Measurements from ENCODE around the gene MSTO1. TPM values are rescaled to one million over a fixed set of nuclear protein-coding genes. Genes with fewer than 3 reads are reported as not detected.
"Not testable (repeated sequence)": the region's sequence is repeated elsewhere in the genome, so short reads cannot be mapped to it uniquely, and the experiment has no call there.

MSTO1 gene
- total and polyA plus RNA-seq, 10 donors, result 19.8 to 60.0 (median 31.2) TPM

DNA sequence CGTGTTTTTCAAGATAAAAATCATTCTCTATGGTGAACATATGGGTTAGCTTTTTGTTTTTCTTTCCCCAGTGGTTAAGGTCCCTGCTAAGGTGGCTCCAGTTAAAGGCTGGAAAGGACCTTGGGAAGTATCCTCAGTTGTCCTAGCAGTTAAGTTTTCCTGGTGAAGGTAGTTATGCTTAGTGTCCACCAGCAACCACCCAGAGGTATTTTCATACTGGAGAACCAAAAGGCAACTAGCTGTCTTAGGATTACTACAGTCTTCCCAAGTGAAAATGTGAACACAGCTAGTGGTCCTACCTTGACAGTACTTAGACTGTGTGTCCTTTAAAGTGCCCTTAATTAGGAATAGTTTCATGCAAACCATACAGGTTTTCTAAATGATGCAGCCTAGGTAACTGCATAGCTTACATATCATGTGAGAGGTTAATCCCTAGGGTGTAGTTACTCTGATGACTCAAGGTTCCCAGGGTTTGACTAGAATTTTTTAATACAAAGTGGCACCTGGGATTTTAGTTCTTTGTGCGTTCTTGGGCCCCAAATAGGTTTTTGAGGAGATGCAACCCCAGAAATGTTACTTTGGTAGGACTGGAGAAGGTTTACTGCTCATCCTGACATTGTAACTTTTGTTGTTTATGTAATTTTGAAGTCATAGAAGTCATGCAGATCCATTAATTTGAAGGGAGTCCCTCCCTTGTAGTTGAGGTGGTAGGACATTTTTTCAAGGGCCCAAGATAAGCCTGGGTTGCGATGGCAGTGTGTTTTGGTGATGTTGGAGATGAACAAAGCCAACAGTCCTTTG, 42.0 kb downstream of the MSTO1 start:
- TF ChIP-seq POLR2AphosphoS5 (IDR thresholded peaks at IDR 0.05) (no peak), POLR2A (IDR thresholded peaks at IDR 0.05) (no peak)
- TF ChIP-seq, protein P1, sequence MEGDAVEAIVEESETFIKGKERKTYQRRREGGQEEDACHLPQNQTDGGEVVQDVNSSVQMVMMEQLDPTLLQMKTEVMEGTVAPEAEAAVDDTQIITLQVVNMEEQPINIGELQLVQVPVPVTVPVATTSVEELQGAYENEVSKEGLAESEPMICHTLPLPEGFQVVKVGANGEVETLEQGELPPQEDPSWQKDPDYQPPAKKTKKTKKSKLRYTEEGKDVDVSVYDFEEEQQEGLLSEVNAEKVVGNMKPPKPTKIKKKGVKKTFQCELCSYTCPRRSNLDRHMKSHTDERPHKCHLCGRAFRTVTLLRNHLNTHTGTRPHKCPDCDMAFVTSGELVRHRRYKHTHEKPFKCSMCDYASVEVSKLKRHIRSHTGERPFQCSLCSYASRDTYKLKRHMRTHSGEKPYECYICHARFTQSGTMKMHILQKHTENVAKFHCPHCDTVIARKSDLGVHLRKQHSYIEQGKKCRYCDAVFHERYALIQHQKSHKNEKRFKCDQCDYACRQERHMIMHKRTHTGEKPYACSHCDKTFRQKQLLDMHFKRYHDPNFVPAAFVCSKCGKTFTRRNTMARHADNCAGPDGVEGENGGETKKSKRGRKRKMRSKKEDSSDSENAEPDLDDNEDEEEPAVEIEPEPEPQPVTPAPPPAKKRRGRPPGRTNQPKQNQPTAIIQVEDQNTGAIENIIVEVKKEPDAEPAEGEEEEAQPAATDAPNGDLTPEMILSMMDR (IDR thresholded peaks at IDR 0.05 in 8 of 11, conservative IDR thresholded peaks at IDR 0.05 in 3 of 11), result no peak
- H3K9me3 ChIP-seq, result peaks cover 0 to 10% (median 3%) of the 10 kb centered on the region in 8 donors
- WGBS, 5 donors, result 65 to 72% (median 67%) methylated on average over 3 of the region's 3 CpGs
- no peaks in the 10 kb centered on the region for H3K36me3 ChIP-seq
- no peaks in the 10 kb centered on the region for H3K27me3 ChIP-seq (replicated peaks in 1 of 7)
- no peak overlapping the region for H3K4me3 ChIP-seq
- H3K4me1 ChIP-seq, result peaks cover 0 to 18% (median 6%) of the 10 kb centered on the region in 6 donors
- no peak overlapping the region for H3K27ac ChIP-seq
- intact Hi-C loops (cut with DNase I; ENCODE audit: low total_unique reads), result no loop called here
- DNase-seq, result no peak

DNA sequence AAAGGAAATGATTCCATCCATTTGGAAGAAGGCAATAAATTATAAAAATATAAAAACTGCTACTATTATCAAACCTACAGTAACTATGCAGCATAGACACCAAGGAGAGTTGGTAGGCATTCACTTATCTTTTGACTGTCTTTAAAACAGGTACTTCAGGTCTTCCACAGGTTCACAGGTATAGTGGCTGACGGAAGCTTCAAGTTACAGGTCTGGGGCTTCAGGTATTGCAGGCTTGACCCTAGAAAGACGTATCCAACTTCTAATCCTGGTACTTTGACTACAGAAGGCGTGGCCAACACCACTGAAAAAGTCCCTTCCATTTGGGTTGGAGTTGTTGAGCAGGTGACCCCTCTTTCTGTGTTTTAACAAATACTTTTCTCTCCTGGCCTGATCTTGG, 42.9 kb downstream of the MSTO1 start:
- intact Hi-C loops (cut with DNase I; ENCODE audit: low total_unique reads), result no loop called here
- TF ChIP-seq POLR2AphosphoS5 (IDR thresholded peaks at IDR 0.05) (no peak), POLR2A (IDR thresholded peaks at IDR 0.05) (no peak)
- TF ChIP-seq, protein P1 (IDR thresholded peaks at IDR 0.05 in 8 of 11, conservative IDR thresholded peaks at IDR 0.05 in 3 of 11), result no peak
- H3K9me3 ChIP-seq, result peaks cover 0 to 10% (median 3%) of the 10 kb centered on the region in 8 donors
- H3K36me3 ChIP-seq, result peaks cover 0 to under 1% (median 0%) of the 10 kb centered on the region in 6 donors
- no peaks in the 10 kb centered on the region for H3K27me3 ChIP-seq (replicated peaks in 1 of 7)
- no peak overlapping the region for H3K27ac ChIP-seq
- WGBS, 5 donors, result 81 to 89% (median 84%) methylated on average over 3 of the region's 3 CpGs
- no peak overlapping the region for H3K4me3 ChIP-seq
- peaks cover 0 to 18% (median 6%) of the 10 kb centered on the region in 6 donors for H3K4me1 ChIP-seq
- DNase-seq, result no peak

DNA sequence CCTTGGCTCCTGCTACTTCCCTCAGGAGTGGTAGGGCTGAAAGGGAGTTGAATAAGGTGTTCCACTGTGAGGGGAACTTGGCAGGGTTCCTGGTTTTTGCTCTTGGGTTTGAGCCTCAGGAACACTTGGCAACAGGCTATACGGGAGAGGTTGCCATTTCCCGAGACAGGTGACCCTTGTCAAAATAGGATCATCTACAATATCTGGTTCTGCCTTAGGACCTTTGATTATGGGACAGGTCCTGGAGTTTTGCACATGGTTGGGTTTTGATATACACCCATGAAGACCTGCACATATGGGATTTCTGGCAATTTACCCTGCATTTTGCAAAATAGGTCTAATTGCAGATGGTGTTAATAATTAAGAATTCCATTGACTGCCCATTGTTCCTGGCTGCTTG, 47.4 kb downstream of the MSTO1 start:
- WGBS, 5 donors, result 89 to 100% (median 93%) methylated on average over 2 of the region's 2 CpGs
- TF ChIP-seq POLR2AphosphoS5 (IDR thresholded peaks at IDR 0.05) (no peak), POLR2A (IDR thresholded peaks at IDR 0.05) (no peak)
- TF ChIP-seq, protein P1 (IDR thresholded peaks at IDR 0.05 in 8 of 11, conservative IDR thresholded peaks at IDR 0.05 in 3 of 11), result no peak
- intact Hi-C loops (cut with DNase I; ENCODE audit: low total_unique reads), result no loop called here
- H3K27me3 ChIP-seq (replicated peaks in 1 of 7), result no peaks in the 10 kb centered on the region
- H3K4me1 ChIP-seq, result no peaks in the 10 kb centered on the region
- H3K36me3 ChIP-seq, result peaks cover 6 to 45% (median 41%) of the 10 kb centered on the region in 6 donors
- H3K4me3 ChIP-seq, result no peak overlapping the region
- DNase-seq, result no peak
- H3K27ac ChIP-seq, result no peak overlapping the region
- H3K9me3 ChIP-seq, result no peaks in the 10 kb centered on the region

DNA sequence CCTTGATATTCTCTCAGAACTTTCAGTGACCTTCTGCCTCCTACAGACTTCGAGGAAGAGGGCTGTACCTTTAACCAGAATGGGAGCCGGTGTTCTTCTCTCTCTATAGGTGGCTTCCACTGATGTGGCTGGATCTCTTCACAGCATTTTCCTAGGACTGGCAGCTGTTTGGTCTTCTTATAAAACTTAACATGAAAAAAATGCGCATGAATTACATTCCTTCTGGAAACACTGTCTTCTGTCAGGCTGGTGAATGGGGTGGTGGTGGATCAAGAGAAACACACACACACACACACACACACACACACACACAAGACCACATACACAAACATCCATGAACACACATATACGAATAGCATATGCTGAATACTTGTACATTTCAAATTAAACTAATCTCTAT, 51.2 kb downstream of the MSTO1 start:
- WGBS, 5 donors, result 83 to 100% (median 90%) methylated on average over 2 to 4 of the region's 4 CpGs
- intact Hi-C loops (cut with DNase I; ENCODE audit: low total_unique reads); H3K27ac ChIP-seq; DNase-seq; H3K27me3 ChIP-seq (replicated peaks in 1 of 7); H3K4me3 ChIP-seq; H3K9me3 ChIP-seq; H3K4me1 ChIP-seq: not testable (repeated sequence)
- peaks cover 11 to 83% (median 79%) of the 10 kb centered on the region in 6 donors for H3K36me3 ChIP-seq

Small RNA genes within 50 kb of the gene (small RNA-seq; reads per million reads assigned to genes)
- 0 reads per million in 4 donors for gene AL353807.4

Other genes with a start within 250 kb of the MSTO1 start
- 10 to 100 TPM; 61.8 to 89.8 (median 75.5) TPM for gene ASH1L, start 47.4 kb upstream of the MSTO1 start, total RNA-seq
- 1 to 10 TPM; 2.5 to 6.6 (median 3.1) TPM for gene ASH1L, start 47.4 kb upstream of the MSTO1 start, polyA plus RNA-seq
- gene YY1AP1, start 78.6 kb downstream of the MSTO1 start, total RNA-seq, result 100 to 1,000 TPM in 2 of 7 donors, 10 to 100 TPM in 5; 73.8 to 145 (median 87.4) TPM
- 10 to 100 TPM; 21.9 to 35.6 (median 34.2) TPM for gene YY1AP1, start 78.6 kb downstream of the MSTO1 start, polyA plus RNA-seq
- 100 to 1,000 TPM in 4 of 7 donors, 10 to 100 TPM in 3; 87.3 to 150 (median 100) TPM for gene DAP3, start 78.9 kb downstream of the MSTO1 start, total RNA-seq
- gene DAP3, start 78.9 kb downstream of the MSTO1 start, polyA plus RNA-seq, result 100 to 1,000 TPM in 1 of 3 donors, 10 to 100 TPM in 2; 90.4 to 135 (median 98.6) TPM
- 100 to 1,000 TPM in 1 of 7 donors, 10 to 100 TPM in 6; 56.6 to 103 (median 70.2) TPM for gene GON4L, start 247.0 kb downstream of the MSTO1 start, total RNA-seq
- gene GON4L, start 247.0 kb downstream of the MSTO1 start, polyA plus RNA-seq, result 10 to 100 TPM; 12.3 to 27.1 (median 22.3) TPM
- gene SYT11, start 249.3 kb downstream of the MSTO1 start, total RNA-seq, result 10 to 100 TPM; 10.2 to 22.1 (median 13.7) TPM
- 1 to 10 TPM; 1.1 to 2.9 (median 1.8) TPM for gene SYT11, start 249.3 kb downstream of the MSTO1 start, polyA plus RNA-seq

Data from spleen (tissue), 11 donors.